HG02938 (cell line): ENCODE measurements around the gene CIAO2A.

Experiments
- ATAC-seq: cut with Tn5 transposase; IDR thresholded peaks from one replicate; pipeline ENCODE4 v1.9.1; 2021; ENCODE audit warnings: mild to moderate bottlenecking, moderate library complexity; ENCODE audit not compliant: unreplicated experiment

CIAO2A gene

DNA sequence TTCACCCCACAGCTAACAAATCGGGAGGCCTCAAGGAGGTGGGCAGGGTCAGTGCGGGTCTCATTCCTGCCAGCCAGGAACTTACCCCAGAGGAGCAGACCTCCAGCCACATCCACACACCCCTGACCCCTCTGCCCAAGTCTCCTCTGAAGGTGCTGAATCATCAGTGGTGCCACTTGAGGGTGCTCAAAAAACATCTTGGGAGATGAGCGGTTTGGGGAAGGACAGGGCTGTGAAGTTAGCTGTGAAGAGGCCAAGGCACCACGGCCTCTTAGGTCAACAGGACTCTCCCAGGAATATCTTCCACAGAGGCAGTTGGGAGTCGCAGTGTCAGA, 48.6 kb downstream of the CIAO2A start:
- no peak for ATAC-seq

DNA sequence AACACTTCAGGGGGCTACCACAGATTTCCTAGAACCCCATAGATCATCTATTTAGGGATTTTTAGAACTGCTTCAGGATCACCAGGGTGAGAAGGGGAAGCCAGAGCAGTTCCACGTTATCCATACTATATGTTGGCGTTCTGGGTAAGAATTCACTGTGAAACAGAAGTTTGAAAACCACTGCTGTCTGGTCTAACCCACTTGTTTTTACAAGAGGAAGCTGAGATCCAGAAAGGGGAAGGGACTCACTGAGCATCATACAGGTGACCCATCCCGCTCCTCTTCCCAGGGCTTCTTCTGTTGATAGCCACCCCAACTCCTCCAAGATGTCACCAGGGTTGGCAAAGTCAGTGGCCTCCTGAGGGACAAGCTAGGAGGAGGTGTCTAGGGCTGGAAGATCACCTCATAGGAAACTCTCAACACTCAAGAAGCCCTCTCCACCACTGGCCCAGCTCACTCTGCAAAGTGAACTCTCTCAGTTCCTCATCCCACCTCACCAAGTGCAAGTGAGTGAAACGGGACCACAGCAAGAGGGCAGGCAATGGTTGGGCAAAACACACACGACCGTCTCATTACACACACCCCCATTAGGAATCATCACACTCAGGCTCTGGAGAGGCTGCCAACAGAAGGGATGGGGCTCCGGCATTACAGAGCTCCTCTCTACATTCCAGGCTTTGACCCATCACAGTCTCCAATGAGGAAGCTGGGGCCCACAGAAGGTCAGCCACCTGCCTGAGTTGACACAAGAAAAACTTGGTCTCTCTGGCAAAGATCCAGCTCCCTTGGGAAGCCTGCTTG, 49.1 kb downstream of the CIAO2A start:
- no peak for ATAC-seq

DNA sequence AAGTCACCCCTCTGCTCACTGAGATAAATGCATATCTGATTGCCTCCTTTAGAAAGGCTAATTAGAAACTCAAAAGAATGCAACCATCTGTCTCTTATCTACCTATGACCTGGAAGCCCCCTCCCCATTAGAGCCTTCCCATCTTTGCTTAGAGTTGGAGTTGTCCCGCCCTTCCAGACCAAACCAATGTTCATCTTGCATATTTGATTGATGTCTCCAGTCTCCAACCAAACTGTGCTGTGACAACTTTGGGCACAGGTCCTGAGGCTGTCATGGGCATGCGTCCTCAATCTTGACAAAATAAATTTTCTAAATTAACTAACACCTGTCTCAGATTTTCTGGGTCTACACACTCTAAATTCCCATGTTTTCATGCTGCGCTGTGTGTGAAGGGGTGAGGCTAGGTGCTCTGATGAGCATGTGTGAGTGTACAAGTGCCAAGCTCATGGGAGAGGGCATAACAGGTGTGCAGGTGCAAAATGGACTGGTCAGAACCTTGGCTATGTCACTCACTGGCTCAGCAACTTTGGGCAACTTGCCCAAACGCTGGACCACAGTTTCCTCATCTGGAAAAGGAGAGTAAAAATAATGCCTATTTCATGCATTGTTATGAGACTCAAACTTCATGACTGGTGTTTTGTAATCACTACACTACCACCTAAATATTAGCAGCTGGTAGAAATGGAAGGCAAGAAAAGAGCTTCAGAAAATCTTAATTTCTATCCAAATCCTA, 54.6 kb downstream of the CIAO2A start:
- no peak for ATAC-seq

DNA sequence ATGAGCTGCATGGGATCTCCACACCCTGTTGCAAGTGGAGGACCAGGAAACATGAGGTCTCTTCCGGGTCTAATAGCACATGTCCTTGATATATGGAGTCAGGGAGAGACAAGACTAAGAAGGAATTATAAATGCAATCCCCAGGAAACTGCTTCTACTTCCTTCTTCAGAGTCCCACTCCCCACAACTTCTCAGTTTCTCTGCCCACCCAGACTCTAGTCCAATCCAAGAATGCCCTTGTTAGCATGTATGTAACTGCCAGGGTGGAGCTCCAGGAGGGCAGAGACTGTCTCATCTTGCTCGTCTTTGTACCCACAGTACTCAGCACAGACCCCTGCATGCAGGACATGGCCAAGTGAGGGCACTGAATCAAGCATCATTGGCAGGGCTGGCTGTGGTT, 55.7 kb downstream of the CIAO2A start:
- ATAC-seq: no peak

DNA sequence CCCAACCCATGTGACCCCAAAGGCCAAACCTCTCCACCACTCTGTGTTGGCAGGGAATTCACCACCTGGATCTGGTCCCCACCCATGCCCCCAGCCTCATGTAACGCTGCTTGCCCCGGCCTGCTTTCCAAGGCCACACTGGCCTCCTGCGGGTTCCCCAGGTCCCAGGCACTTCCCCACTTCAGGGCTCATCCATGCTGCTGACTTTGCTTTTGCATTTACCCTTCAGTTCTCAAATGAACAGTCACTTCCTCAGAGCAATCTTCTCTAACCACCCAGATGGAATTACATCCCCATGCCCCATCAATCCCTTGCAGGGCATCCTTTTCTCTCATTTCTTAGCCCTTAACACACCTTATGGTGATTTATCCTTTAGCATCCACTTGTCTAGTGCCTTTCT, 56.5 kb downstream of the CIAO2A start:
- ATAC-seq: no peak

DNA sequence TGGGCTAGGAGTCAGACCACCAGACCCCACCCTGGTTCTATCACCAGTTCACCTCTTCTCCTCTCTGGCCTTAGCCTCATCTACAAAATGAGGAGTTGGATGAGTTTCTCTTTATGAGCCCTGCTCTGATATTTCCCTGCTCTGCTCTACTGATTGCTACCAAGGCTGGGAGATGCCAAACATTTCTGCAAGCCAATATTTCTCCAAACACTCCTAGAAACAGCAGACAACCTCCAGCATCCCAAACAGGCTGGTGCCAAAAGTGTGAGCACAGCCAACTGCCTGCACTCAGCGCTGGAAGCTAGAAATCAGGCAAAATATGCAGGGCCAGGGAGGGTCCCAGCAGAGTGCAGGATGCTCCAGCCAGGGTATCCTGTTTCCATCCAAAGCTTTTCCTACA, 58.1 kb downstream of the CIAO2A start:
- no peak for ATAC-seq

DNA sequence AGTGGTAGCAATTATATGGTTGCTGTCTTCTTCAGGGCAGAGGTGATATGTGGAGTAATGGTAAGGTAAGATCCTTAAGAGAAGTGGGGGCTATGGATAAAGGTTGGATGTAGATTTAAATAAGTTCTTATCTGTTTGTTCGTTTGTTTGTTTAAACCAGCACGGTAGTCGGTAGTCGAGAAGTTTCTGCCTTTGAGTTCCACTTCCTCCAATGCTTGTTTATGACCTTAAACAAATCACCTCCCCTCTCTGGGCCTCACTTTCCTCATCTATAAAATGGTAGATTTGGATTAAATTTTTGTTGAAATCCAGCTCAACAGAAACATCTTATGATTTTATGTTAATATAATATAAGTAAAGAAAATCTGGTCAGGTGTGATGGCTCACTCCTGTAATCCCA, 59.1 kb downstream of the CIAO2A start:
- no peak for ATAC-seq

DNA sequence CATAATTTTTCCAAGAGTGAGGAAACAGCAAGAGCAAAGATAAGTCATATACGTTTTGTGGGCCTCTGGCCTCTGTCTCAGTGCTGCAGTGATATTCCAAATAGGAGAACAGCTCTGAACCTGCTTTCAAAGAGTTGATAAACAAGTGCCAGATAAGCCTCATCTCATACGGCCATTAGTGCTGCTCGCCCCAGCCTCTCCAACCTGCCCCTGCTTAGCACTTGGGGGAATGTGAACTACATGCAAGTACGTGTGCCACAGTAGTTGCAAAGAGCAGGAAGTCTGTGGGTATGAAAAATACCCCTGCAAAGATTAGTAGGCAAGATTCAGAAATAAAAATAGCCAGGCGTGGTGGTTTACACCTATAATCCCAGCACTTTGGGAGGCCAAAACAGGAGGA, 61.3 kb downstream of the CIAO2A start:
- no peak for ATAC-seq

DNA sequence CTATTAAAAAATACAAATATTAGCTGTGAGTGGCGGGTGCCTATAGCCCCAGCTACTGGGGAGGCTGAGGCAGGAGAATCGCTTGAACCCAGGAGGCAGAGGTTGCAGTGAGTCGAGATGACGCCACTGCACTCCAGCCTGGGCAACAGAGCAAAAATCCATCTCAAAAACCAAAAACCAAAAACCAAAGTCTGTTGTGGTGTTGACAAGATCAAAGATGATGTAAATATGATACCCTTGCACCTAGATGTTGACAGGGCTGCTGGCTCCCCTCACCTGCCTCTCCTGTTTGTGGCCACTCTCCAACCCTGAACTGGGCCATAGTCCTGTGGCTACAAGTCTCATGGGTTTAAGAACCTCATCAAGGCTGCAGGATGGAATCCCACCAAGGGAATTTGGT, 63.5 kb downstream of the CIAO2A start:
- ATAC-seq: no peak

DNA sequence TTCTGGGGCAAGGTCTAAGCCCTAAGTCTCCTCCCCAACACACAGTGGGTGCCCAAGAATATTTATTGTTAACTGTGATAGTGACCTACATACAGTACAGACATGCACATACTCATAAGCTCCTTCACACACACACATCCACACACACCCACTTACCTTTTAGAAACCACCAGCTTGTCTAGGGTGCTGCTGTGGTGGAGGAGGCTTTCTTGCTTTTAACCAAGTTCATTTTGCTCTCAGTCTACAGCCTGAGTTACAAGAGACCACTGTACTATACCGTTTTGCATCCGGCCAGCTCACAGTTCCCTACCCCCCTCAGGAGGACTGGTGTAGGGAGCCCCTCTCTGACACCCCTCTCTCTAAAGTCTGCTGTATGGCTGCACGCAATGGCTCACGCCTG, 64.0 kb downstream of the CIAO2A start:
- no peak for ATAC-seq

DNA sequence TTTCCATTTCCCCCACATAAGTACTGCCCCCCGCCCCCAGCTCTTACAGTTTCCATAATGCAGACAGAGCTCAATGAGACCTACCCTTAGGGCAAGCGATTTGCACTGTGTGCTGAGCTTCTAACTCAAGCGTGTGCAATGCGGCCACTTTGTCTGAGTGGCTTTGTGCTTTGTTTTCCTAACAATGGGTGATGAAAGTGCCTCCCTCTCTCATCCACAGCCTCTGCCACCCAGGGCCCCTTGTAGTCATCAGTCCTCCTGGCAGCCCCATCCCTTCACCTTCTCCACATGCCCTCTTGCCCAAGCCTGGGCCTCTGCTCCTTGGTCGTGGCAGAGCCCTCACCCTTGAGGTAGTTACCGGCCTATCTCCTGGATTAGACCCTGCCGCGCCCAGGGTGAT, 64.5 kb downstream of the CIAO2A start:
- no peak for ATAC-seq

DNA sequence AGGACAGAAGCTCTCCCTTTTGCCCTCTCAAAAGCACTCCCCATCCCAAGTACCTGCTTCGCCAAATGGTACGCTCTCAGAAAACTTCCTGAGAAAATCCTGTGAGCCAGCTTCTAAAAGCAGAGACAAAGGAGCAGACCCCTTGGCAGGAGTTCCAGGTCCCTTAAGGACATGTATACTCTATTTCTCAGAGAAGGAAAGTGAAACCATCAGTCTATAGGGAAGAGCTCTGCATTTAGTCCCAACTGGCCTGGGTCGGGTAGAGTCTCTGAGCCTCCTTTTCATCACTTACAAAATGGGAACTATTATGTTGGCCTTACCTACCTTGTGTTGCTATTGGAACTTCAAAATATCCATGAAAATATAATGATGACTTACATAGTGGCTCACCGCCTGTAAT, 67.0 kb downstream of the CIAO2A start:
- no peak for ATAC-seq

DNA sequence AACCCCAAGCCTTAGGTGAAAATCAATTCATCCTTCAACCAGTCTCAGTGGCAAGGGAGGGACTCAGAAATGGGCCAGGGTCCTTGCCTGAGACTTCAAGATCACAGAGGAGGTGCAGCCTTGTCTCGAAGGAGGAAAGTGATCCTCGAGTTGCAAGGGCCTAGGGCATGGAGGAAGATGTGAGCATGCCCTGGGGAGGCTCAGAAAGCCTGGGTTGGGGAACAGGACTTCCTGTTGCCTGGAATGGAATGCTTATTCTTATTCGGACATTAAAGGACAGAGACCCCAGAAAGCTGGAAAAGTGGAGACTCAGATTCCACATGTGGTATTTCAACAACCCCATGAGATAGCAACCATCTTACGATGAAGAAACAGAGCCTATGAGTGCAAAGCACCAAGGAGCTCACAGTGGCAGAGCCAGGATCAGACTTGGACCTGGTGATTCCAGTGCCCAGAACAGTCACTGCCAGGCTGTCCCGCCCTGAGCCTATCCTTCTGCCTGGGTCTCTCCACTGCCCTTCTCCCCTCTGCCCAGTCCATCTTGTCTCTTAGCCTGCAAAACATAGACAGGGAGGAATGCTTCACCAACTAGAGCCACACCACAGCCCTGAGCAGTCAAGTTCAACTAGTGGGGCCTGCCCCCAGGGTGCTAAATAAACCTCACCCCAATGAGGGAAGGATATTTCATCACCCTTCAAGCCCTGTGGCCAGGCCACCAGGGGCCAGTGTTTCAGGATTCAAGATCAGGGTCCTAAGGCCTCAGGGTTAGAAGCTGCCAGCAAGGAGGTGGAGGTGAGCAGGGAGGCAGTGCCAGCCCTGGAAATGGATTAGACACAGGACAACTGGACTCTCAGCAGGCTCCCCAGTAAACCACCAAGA, 69.2 kb downstream of the CIAO2A start:
- ATAC-seq: no peak

DNA sequence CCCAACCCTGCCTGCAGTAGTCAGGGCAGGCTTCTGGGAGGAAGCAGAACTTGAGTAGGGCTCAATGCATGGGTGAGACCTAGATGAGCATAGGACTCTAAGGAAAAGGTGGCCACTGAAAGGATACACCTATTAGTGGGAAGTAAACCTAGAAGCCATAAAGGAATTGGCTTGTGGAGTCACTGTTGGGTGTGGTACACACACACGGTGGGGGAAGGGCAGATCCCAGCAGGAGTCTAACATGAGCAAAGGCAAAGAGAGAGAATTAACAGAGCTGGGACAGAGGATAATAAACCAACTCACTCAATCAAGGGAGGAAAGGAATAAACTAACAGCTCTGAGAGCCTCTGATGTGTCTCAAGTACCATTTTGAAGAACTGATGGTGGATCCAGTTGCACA, 70.4 kb downstream of the CIAO2A start:
- no peak for ATAC-seq

DNA sequence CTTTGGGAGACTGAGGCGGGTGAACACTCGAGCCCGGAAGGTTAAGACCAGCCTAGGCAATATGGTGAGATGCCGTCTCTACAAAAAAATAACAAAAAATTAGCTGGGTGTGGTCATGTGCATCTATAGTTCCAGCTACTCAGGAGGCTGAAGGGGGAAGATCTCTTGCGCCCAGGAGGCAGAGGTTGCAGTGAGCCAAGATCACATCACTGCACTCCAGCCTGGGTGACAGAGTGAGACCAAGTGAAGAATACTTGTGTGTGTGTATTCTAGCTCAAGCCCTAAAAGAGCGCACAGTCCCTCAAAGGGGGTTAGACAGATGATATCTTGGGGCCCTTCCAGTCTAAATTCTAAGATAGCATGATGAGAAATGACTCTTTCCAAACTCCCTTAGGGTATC, 71.1 kb downstream of the CIAO2A start:
- no peak for ATAC-seq
